ENCODE measurements around the gene GGT1.

DNA sequence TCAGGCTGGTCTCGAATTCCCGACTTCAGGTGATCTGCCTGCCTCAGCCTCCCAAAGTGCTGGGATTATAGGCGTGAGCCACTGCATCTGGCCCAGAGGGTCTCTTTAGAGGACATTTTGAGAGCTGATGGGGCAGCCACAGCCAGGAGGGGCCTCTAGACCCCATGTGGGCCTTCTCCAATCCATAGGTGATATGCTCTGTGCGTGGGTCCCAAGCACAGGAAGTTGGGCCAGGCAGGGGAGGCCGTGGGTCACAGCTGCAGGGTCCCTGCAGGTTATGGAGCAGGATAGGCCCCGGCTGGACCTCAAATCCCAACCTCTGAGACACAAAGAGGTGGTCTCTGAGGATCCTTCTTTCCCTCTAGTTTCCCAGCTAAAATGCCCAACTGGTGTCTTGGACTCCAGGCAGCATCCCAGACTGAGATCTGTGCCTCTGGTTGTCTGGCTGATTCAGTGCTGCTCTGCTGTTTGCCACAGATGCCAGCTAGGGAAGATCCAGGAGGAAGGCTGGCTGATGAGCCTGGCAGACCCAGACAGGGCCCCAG is 11.6 kb upstream of the GGT1 start:
- TF ChIP-seq CTCF (IDR thresholded peaks at IDR 0.05; ENCODE audit: low read length) (no peak), EZH2 (optimal IDR thresholded peaks at IDR 0.05; ENCODE audit: low read depth, low read length) (no peak), EZH2phosphoT487 (IDR thresholded peaks at IDR 0.05; ENCODE audit: low read length) (no peak)
